ENCODE results near the gene FMNL1.

Gene FMNL1

DNA sequence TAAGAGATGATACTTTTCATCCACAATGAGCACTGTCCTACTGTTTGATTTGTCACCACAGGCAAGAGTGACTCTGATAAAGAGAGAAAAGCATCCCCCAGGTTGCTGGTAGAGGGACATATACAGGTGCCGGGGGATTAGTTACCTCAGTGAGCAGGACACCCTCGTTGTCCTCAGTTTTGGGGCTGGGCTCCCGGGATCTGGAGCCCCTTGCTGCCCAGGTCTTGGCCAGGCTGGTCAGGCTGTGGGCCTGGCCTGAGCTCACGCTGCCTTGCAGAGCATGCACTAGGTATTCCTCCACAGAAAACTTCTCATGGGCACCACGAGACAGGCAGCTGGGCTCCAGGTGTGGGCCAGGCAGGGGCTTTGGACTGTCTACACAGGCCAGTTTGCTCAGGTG lies 64.6 kb downstream of the FMNL1 start:
- no peaks in the 10 kb centered on the region for H3K27me3 ChIP-seq (ENCODE audit: insufficient read depth, low read depth)
- no peak overlapping the region for H3K4me2 ChIP-seq
- no peak overlapping the region for H2AFZ ChIP-seq (ENCODE audit: low read depth)
- H3K79me2 ChIP-seq (ENCODE audit: insufficient read depth, low read depth): no peaks in the 10 kb centered on the region
- no peak overlapping the region for H3K4me3 ChIP-seq (IDR thresholded peaks at IDR 0.05; ENCODE audit: insufficient read depth, low read depth, low read length)
- no peak overlapping the region for H3K27ac ChIP-seq
- no peaks in the 10 kb centered on the region for H4K20me1 ChIP-seq (ENCODE audit: insufficient read depth)
- H3K36me3 ChIP-seq (ENCODE audit: insufficient read depth): peaks cover 7% of the 10 kb centered on the region; the same call in 1 of the 2 replicates
- H3K9ac ChIP-seq: no peak overlapping the region
- TF ChIP-seq, protein P1, sequence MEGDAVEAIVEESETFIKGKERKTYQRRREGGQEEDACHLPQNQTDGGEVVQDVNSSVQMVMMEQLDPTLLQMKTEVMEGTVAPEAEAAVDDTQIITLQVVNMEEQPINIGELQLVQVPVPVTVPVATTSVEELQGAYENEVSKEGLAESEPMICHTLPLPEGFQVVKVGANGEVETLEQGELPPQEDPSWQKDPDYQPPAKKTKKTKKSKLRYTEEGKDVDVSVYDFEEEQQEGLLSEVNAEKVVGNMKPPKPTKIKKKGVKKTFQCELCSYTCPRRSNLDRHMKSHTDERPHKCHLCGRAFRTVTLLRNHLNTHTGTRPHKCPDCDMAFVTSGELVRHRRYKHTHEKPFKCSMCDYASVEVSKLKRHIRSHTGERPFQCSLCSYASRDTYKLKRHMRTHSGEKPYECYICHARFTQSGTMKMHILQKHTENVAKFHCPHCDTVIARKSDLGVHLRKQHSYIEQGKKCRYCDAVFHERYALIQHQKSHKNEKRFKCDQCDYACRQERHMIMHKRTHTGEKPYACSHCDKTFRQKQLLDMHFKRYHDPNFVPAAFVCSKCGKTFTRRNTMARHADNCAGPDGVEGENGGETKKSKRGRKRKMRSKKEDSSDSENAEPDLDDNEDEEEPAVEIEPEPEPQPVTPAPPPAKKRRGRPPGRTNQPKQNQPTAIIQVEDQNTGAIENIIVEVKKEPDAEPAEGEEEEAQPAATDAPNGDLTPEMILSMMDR (conservative IDR thresholded peaks at IDR 0.05; ENCODE audit: low read depth, low read length): no peak
- peaks cover 6% of the 10 kb centered on the region for H3K4me1 ChIP-seq (ENCODE audit: low read depth, poor library complexity, severe bottlenecking)

DNA sequence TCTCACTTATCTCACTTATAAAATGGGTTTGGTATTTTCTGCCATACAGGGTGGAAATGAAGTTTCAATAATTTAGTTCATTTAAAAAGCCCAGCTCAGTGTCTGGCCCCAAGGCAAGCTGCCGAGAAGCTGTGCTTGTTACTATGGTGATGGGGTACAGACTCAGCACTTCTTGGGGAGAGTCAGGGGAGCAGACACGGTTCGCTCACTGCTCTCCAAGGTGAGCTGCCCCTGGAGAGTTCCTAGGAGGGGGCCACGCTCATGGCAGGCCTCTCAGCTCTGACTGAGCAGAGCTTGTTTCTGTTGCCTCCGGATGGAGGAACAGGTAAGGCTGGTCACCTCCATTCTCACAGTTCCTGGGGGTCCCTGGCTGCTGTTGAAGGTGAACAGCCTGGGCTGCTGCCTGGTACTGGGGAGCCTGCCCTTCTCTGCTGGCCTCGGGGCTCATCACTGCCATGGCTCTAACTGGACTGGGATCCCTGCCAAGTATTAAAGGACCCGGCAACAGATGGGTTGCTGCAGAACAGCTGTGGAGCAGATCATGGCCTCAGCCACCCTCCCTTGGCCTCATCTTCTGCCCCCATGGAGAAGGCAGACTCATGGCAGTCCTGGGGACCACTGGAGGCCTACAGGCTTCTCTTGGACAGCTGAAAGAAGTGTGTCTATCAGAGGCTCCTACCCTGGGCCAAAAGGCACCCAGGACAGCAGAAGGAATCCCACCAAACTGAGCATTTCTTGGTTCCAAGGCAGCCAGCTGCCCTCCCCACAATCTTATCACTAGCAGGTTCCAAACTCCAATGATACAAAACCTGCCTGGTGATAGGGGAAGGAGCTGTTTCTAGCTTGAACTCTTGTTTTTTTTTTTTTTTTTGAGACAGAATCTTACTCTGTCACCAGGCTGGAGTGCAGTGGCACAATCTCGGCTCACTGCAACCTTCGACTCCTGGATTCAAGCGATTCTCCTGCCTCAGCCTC lies 66.1 kb downstream of the FMNL1 start:
- peaks cover 4% of the 10 kb centered on the region; the same call in 1 of the 2 replicates for H3K79me2 ChIP-seq (ENCODE audit: insufficient read depth, low read depth)
- H3K36me3 ChIP-seq (ENCODE audit: insufficient read depth): peaks cover 7% of the 10 kb centered on the region; the same call in 1 of the 2 replicates
- H3K4me3 ChIP-seq (IDR thresholded peaks at IDR 0.05; ENCODE audit: insufficient read depth, low read depth, low read length): no peak overlapping the region
- no peak overlapping the region for H2AFZ ChIP-seq (ENCODE audit: low read depth)
- TF ChIP-seq, protein P1 (conservative IDR thresholded peaks at IDR 0.05; ENCODE audit: low read depth, low read length): no peak
- no peak overlapping the region for H3K4me2 ChIP-seq
- no peaks in the 10 kb centered on the region for H3K27me3 ChIP-seq (ENCODE audit: insufficient read depth, low read depth)
- H3K27ac ChIP-seq: no peak overlapping the region; the same call in 1 of the 2 replicates
- H3K9ac ChIP-seq: no peak overlapping the region
- no peaks in the 10 kb centered on the region for H4K20me1 ChIP-seq (ENCODE audit: insufficient read depth)
- H3K4me1 ChIP-seq (ENCODE audit: low read depth, poor library complexity, severe bottlenecking): peaks cover 6% of the 10 kb centered on the region

DNA sequence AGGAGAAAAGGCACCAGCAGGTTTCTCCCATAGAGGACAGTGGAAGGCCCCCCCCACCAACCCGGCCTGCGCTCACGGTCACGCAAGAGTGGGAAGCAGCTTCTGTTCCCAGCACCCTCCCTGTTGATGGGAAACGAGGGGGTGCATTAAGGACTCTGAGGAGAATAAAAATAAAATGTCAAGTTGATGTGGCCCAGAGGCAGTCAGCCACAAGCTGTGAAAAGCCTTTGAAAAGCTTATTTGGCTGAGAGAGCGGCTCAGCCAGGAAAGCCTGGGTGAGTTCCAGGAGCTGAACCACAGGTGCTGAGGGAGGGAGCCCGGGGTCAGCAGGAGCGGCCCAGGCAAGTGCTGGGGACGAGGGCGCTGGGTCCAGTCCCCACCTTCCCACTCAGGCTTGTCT lies 67.1 kb downstream of the FMNL1 start:
- Histone ChIP-seq H3K27ac (no peak overlapping the region), H3K4me2 (no peak overlapping the region), H4K20me1 (ENCODE audit: insufficient read depth) (no peaks in the 10 kb centered on the region), H3K36me3 (ENCODE audit: insufficient read depth) (peaks cover 4% of the 10 kb centered on the region; the same call in 1 of the 2 replicates), H3K4me1 (ENCODE audit: low read depth, poor library complexity, severe bottlenecking) (peaks cover 9% of the 10 kb centered on the region), H2AFZ (ENCODE audit: low read depth) (no peak overlapping the region), H3K4me3 (IDR thresholded peaks at IDR 0.05; ENCODE audit: insufficient read depth, low read depth, low read length) (no peak overlapping the region), H3K9ac (no peak overlapping the region), H3K79me2 (ENCODE audit: insufficient read depth, low read depth) (peaks cover 14% of the 10 kb centered on the region; the same call in 1 of the 2 replicates), H3K27me3 (ENCODE audit: insufficient read depth, low read depth) (no peaks in the 10 kb centered on the region)
- TF ChIP-seq, protein P1 (conservative IDR thresholded peaks at IDR 0.05; ENCODE audit: low read depth, low read length): no peak

DNA sequence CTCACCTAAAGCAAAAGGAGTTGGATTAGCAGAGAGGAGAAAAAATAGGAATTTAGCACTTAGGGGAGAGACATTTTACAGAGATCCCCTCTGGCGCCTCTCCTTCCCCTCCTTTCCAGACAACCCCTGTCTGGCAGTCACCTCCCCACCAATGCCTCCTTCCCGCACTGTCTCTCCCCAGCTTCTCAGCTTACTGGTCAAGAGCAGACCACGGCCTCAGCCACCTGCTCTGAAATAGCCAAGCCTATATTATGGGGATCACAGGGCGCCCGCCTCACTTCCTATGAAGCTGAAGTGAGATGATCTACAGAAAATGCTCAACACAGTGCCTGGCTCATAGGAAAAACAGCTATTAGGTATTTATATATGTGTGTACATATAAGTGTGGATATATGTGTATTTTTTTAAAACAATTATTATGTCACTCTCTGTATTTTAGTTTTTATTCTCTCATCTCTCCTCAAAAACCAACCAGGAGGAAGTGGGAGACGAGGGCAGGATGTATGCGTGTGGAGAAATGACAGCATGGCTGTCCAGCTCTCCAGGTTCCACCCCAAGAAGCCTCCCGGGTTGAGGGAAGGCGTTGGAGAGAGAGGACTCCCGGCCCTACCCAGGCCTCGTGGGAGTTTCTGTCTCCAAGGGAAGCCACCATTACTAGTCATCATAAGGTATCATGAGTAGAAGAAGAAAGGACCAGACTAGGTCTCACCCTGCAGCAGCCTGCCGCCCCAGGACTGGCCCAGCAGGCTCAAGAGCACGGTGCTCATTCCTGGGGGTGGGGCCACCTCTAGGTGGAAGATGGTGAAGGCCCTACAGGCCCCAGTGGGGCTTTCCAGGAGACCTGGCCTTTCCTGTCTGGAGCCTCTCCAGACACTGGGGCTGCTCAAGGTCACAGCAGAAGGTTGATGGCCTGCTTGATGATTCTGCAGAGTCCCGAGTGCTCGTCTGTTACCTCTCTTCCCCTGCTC lies 67.9 kb downstream of the FMNL1 start:
- no peak overlapping the region for H3K27ac ChIP-seq
- H3K79me2 ChIP-seq (ENCODE audit: insufficient read depth, low read depth): peaks cover 22% of the 10 kb centered on the region
- no peak overlapping the region for H2AFZ ChIP-seq (ENCODE audit: low read depth)
- H3K36me3 ChIP-seq (ENCODE audit: insufficient read depth): peaks cover 4% of the 10 kb centered on the region; the same call in 1 of the 2 replicates
- H3K4me3 ChIP-seq (IDR thresholded peaks at IDR 0.05; ENCODE audit: insufficient read depth, low read depth, low read length): no peak overlapping the region
- no peaks in the 10 kb centered on the region for H3K27me3 ChIP-seq (ENCODE audit: insufficient read depth, low read depth)
- no peak overlapping the region for H3K9ac ChIP-seq
- no peak overlapping the region for H3K4me2 ChIP-seq
- H4K20me1 ChIP-seq (ENCODE audit: insufficient read depth): no peaks in the 10 kb centered on the region
- TF ChIP-seq, protein P1 (conservative IDR thresholded peaks at IDR 0.05; ENCODE audit: low read depth, low read length): no peak
- peaks cover 16% of the 10 kb centered on the region for H3K4me1 ChIP-seq (ENCODE audit: low read depth, poor library complexity, severe bottlenecking)

Data from KMS-11 (cell line).